ENCODE results near the gene RILPL2. TPM values are rescaled to one million over a fixed set of nuclear protein-coding genes. Genes with fewer than 3 reads are reported as not detected.

The RILPL2 gene
- total and polyA plus RNA-seq, 9 of the 15 experiments (the other 6 are each of a cell fraction or from before 2014, with no cell fraction given), result 0.61 to 5.8 (median 4.3) TPM

DNA sequence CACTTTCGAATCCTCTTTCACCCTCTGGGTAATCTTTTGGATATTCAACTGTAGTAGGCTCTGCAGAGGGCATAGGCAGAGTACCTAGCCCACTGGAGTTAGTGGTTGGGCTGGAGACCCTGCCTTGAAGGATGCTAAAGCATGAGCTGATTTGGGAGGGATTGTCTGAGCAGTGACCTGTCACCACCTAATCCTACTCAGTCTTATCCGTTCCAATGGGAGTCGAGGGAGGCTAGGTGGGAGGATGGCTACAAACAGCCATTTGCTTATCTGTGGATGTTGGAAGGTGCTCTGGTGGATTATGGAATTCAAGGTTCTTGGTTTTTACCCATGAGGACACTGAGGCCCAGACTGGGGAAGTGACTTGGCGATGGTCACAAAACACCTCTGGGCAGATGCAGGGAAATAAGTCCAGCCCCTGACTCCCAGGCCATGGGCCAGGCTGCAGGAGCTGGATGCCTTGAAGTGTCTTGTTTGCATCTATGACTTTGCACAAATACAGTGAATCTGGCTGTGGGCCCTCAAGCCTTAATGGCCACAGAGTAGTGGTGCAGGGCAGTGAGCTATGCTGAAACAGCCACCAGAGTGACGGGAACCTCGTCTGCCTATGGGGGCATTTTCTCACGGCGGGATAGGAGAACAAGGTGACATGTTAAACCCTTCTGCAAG lies 48.8 kb downstream of the RILPL2 start (continued):
- TF ChIP-seq CREBBP (IDR thresholded peaks at IDR 0.05; ENCODE audit: low read depth, low read length) (no peak), ZNF445 (CRISPR knock-in tag; IDR thresholded peaks at IDR 0.05; ENCODE audit: low read depth) (no peak), ZKSCAN8 (CRISPR knock-in tag; IDR thresholded peaks at IDR 0.05) (no peak), KAT2B (IDR thresholded peaks at IDR 0.05; ENCODE audit: low read depth, low read length) (no peak), NR2F6 (CRISPR knock-in tag; IDR thresholded peaks at IDR 0.05) (no peak), HDAC2 (IDR thresholded peaks at IDR 0.05) (no peak; the same call in none of the 2 replicates), ETS2 (tag; IDR thresholded peaks at IDR 0.05; ENCODE audit: borderline replicate concordance, poor library complexity, severe bottlenecking) (no peak), ZNF583 (CRISPR knock-in tag; IDR thresholded peaks at IDR 0.05) (peak; percentile 12; the same call in 1 of the 2 replicates), POLR2B (IDR thresholded peaks at IDR 0.05; ENCODE audit: low read depth, partially characterized antibody) (peak; percentile 26), ZNF561 (CRISPR knock-in tag; conservative IDR thresholded peaks at IDR 0.05) (no peak), CCAR2 (IDR thresholded peaks at IDR 0.05; ENCODE audit: low read depth, low read length) (no peak), CC2D1A (IDR thresholded peaks at IDR 0.05) (peak; percentile 34; the same call in 1 of the 2 replicates), ELF4 (CRISPR knock-in tag; IDR thresholded peaks at IDR 0.05) (peak; percentile 68; the same call in 1 of the 2 replicates), KHSRP (IDR thresholded peaks at IDR 0.05) (no peak), ZNF217 (CRISPR knock-in tag; IDR thresholded peaks at IDR 0.05) (no peak)
- TF ChIP-seq, protein P1, sequence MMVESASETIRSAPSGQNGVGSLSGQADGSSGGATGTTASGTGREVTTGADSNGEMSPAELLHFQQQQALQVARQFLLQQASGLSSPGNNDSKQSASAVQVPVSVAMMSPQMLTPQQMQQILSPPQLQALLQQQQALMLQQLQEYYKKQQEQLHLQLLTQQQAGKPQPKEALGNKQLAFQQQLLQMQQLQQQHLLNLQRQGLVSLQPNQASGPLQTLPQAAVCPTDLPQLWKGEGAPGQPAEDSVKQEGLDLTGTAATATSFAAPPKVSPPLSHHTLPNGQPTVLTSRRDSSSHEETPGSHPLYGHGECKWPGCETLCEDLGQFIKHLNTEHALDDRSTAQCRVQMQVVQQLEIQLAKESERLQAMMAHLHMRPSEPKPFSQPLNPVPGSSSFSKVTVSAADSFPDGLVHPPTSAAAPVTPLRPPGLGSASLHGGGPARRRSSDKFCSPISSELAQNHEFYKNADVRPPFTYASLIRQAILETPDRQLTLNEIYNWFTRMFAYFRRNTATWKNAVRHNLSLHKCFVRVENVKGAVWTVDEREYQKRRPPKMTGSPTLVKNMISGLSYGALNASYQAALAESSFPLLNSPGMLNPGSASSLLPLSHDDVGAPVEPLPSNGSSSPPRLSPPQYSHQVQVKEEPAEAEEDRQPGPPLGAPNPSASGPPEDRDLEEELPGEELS (CRISPR knock-in tag; IDR thresholded peaks at IDR 0.05; ENCODE audit: borderline replicate concordance), result no peak
- TF ChIP-seq, protein P2, sequence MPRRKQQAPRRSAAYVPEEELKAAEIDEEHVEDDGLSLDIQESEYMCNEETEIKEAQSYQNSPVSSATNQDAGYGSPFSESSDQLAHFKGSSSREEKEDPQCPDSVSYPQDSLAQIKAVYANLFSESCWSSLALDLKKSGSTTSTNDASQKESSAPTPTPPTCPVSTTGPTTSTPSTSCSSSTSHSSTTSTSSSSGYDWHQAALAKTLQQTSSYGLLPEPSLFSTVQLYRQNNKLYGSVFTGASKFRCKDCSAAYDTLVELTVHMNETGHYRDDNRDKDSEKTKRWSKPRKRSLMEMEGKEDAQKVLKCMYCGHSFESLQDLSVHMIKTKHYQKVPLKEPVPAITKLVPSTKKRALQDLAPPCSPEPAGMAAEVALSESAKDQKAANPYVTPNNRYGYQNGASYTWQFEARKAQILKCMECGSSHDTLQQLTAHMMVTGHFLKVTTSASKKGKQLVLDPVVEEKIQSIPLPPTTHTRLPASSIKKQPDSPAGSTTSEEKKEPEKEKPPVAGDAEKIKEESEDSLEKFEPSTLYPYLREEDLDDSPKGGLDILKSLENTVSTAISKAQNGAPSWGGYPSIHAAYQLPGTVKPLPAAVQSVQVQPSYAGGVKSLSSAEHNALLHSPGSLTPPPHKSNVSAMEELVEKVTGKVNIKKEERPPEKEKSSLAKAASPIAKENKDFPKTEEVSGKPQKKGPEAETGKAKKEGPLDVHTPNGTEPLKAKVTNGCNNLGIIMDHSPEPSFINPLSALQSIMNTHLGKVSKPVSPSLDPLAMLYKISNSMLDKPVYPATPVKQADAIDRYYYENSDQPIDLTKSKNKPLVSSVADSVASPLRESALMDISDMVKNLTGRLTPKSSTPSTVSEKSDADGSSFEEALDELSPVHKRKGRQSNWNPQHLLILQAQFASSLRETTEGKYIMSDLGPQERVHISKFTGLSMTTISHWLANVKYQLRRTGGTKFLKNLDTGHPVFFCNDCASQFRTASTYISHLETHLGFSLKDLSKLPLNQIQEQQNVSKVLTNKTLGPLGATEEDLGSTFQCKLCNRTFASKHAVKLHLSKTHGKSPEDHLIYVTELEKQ (CRISPR knock-in tag; IDR thresholded peaks at IDR 0.05), result no peak
- TF ChIP-seq, protein P3, sequence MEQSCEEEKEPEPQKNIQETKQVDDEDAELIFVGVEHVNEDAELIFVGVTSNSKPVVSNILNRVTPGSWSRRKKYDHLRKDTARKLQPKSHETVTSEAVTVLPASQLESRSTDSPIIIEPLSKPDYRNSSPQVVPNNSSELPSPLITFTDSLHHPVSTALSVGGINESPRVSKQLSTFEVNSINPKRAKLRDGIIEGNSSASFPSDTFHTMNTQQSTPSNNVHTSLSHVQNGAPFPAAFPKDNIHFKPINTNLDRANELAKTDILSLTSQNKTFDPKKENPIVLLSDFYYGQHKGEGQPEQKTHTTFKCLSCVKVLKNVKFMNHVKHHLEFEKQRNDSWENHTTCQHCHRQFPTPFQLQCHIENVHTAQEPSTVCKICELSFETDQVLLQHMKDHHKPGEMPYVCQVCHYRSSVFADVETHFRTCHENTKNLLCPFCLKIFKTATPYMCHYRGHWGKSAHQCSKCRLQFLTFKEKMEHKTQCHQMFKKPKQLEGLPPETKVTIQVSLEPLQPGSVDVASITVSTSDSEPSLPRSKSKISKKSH (CRISPR knock-in tag; IDR thresholded peaks at IDR 0.05), result no peak
- TF ChIP-seq, protein P4, sequence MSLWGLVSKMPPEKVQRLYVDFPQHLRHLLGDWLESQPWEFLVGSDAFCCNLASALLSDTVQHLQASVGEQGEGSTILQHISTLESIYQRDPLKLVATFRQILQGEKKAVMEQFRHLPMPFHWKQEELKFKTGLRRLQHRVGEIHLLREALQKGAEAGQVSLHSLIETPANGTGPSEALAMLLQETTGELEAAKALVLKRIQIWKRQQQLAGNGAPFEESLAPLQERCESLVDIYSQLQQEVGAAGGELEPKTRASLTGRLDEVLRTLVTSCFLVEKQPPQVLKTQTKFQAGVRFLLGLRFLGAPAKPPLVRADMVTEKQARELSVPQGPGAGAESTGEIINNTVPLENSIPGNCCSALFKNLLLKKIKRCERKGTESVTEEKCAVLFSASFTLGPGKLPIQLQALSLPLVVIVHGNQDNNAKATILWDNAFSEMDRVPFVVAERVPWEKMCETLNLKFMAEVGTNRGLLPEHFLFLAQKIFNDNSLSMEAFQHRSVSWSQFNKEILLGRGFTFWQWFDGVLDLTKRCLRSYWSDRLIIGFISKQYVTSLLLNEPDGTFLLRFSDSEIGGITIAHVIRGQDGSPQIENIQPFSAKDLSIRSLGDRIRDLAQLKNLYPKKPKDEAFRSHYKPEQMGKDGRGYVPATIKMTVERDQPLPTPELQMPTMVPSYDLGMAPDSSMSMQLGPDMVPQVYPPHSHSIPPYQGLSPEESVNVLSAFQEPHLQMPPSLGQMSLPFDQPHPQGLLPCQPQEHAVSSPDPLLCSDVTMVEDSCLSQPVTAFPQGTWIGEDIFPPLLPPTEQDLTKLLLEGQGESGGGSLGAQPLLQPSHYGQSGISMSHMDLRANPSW (CRISPR knock-in tag; IDR thresholded peaks at IDR 0.05), result no peak

Data from K562 (cell line).